HG03571 (cell line): ENCODE results near the gene CXADR.

Experiments used
- ATAC-seq: cut with Tn5 transposase; IDR thresholded peaks from one replicate; pipeline ENCODE4 v1.9.1; 2021; ENCODE audit not compliant: unreplicated experiment

CXADR gene

GRCh38 chr21:17539323-17539722 lies 26.5 kb downstream of the CXADR start:
- no peak for ATAC-seq

- ATAC-seq = no peak
These were observed 27.0 kb downstream of the CXADR start for GRCh38 chr21:17539743-17540341.

- ATAC-seq = no peak
These were observed 27.7 kb downstream of the CXADR start for GRCh38 chr21:17540530-17540929.

- ATAC-seq = no peak
These were observed 29.6 kb downstream of the CXADR start for GRCh38 chr21:17542371-17543011.

- no peak for ATAC-seq
These were observed 32.2 kb downstream of the CXADR start for GRCh38 chr21:17545007-17545406.

- no peak for ATAC-seq
These were observed 35.4 kb downstream of the CXADR start for GRCh38 chr21:17548262-17548661.

- no peak for ATAC-seq
These were observed 37.9 kb downstream of the CXADR start for GRCh38 chr21:17550671-17551308.

DNA sequence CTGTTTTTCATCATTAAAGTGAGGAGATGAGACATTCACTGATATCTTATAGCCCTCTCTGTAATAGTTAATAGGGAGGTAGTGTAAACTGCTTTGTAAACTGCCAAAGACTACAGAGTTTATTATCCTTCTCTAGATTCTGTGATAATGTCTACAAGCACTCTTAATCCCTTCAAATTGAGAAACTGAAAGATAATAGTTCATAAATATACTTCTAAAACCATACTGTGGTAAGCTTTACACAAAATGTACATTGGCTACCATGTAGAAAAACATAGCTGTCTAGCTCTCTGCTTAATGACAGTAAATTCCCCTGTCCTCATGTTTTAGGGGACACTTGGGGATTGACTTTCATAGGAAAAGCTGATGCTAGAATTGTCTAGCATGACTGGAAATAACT lies 39.6 kb downstream of the CXADR start:
- no peak for ATAC-seq

- ATAC-seq = no peak
These were observed 41.3 kb downstream of the CXADR start for GRCh38 chr21:17554120-17554519.

DNA sequence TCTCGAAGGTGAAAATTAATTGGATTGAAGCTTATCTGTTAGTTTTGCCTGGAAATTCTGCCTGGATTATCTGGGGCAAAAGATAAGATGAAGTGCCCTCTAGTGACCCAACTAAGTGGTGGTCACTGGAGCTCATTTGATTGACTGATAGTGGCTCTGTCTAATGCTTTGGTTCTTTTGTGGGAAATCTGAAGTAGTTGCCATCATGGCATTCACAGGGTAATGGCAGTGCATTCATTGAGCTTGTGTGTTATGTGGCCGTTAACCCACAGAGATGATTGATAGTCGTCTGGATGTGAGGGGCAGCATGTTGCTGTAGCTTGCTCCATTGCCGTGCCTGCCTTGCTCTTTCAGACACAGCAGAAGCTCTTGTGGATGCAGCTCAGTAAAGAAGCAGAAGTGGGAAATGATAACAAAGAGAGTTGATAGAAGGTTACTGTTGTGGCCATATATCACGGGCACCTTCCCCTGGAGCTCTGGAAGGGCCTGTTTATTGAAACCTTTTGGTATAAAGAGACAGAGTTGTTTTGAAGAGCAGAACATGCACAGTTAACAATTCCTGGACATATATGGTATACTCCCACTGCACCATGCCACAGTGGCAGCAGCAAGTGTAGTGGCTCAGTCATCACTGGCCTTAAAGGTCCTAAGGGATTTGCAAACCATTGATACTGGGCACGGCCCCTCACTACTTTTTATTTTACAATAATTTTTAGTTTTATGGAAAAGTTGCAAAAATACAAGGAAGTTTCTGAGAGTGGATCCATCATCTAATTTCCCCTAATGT lies 42.0 kb downstream of the CXADR start:
- ATAC-seq = no peak

DNA sequence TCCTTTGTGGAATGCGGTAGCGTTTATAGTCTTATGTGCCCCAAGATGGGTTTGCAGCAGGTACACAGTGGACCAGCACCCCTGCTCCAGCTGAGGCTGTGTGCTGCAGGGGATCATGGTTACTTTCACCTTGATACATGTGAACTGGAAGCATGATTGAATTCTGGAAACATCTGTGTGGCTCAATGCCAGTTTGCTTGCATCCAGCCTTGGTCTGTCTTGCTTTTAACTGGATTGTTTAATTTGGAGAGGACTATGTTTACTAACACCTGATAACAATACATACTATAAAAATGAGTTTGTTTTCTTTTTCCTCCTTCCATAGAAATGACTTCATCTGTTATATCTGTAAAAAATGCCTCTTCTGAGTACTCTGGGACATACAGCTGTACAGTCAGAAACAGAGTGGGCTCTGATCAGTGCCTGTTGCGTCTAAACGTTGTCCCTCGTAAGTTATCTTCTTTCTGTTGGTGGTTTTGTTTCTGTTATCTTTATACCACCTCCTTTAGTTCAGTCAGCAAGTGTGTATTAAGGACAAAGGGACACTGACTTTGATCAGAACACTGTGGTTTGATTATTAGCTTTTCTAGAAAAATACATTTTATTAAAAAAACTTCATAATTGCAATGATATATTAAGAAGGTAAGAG lies 47.7 kb downstream of the CXADR start:
- no peak for ATAC-seq

- no peak for ATAC-seq
These were observed 57.9 kb downstream of the CXADR start for GRCh38 chr21:17570786-17571185.

- no peak for ATAC-seq
These were observed 59.6 kb downstream of the CXADR start for GRCh38 chr21:17572431-17572830.

DNA sequence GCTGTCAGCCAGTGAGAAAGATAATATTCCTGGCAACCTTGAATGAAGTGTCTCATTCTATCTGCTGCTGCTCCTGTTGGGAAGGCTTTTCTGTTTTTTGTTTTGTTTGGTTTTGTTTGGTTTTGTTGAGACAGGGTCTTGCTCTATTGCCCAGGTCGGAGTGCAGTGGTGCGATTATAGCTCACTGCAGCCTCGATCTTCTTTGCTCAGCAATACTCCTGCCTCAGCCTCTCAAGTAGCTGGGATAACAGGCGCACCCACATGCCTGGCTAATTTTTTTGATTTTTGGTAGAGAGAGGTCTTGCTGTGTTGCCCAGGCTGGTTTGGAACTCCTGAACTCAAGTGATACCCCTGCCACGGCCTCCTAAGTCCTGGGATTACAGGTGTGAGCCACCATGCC lies 62.2 kb downstream of the CXADR start:
- no peak for ATAC-seq

GRCh38 chr21:17576080-17576835 lies 63.4 kb downstream of the CXADR start:
- no peak for ATAC-seq

DNA sequence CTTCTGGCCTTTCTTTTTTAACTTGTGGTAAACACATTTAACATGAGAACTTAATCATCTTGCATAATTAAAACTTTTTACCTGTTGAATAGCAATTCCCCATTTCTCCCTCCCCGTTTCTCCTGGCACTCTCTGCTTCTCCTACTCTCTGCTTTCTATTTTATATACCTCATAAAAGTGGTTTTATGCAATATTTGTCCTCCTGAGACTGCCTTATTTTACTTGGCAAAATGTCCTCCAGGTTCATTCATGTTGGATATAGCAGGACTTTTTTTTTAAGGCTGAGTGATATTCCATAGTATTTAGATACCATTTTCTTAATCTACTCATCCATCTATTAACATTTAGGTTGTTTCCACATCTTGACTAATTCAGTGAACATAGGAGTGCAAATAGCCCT lies 64.9 kb downstream of the CXADR start:
- no peak for ATAC-seq

DNA sequence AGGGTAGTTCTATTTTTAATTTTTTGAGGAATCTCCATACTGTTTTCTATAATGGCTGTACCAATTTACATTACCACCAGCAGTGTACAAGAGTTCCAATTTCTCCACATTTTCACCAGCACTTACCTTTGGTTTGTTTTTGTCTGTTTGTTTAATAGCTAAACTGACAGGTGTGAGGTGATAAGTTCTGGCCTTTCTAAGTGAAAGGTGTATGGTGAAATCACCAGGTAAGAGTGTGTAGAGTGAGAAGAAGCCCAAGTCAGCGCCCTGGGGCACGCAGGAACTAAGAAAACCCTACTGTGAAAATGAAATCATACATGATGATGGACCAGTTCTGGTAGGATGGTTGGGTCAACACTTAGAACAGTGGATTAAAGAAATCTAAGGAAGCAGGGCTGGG lies 65.3 kb downstream of the CXADR start:
- ATAC-seq = no peak

DNA sequence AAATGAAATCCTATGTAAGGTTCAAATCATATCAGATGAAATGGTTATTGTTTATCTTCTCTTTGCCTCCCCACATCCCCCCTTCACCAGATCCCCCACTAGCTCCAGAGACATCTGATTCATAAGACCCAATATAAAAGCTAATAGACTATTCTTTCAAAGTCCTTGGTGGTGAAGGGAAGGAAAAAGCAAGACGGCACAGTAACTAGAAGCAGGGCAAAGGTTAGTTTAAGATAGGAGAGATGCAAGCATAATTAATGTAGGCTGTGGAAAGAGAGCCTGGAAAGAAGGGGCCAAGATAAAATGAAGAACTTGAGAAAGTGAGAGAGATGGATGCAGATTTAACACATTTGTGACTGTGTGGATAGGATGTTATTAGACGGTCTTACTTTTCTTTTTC lies 66.0 kb downstream of the CXADR start:
- ATAC-seq = no peak

DNA sequence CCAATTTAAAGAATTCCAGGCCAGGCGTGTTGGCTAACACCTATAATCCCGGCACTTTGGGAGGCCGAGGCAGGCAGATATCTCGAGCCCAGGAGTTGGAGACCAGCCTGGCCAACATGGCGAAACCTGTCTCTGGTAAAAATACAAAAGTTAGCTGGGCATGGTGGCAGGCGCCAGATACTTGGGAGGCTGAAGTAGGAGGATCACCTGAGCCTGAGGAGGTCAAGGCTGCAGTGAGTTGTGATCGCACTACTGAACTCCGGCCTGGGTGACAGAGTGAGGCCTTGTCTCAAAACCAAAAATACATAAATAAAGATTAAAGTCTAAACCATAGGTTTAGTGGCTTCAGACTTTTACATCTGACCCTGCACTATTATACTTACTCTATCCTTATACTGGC lies 67.5 kb downstream of the CXADR start:
- no peak for ATAC-seq

- ATAC-seq = no peak
These were observed 71.1 kb downstream of the CXADR start for GRCh38 chr21:17583898-17584297.
